ENCODE data around the gene INPP5J.
"Not testable (repeated sequence)": the region's sequence is repeated elsewhere in the genome, so short reads cannot be mapped to it uniquely, and the experiment has no call there.

The INPP5J gene

GRCh38 chr22:31162015-31162765, 39.4 kb downstream of the INPP5J start:
- ChIA-PET CTCF (interaction anchor here (0.6 kb wide), 1 partner anchor 89 kb away, joined by 4 read pairs; no protein-coding TSS in a partner anchor), POLR2A (no interaction called here)
- DNase-seq (ENCODE audit: extremely low spot score), result no peak
- TF ChIP-seq L3MBTL2 (conservative IDR thresholded peaks at IDR 0.05) (no peak), PKNOX1 (IDR thresholded peaks at IDR 0.05) (no peak), NFRKB (IDR thresholded peaks at IDR 0.05) (no peak), BHLHE40 (IDR thresholded peaks at IDR 0.05; ENCODE audit: borderline replicate concordance) (no peak), HDGF (IDR thresholded peaks at IDR 0.05; ENCODE audit: borderline replicate concordance) (no peak), ZNF384 (IDR thresholded peaks at IDR 0.05) (no peak), TARDBP (IDR thresholded peaks at IDR 0.05) (no peak), FOXA1 (IDR thresholded peaks at IDR 0.05) (no peak), FOXM1 (IDR thresholded peaks at IDR 0.05; ENCODE audit: borderline replicate concordance) (no peak)

GRCh38 chr22:31170971-31171370, 48.2 kb downstream of the INPP5J start:
- CTCF ChIA-PET, result no interaction called here
- TF ChIP-seq NFRKB (IDR thresholded peaks at IDR 0.05) (no peak), SUZ12 (IDR thresholded peaks at IDR 0.05) (no peak), BHLHE40 (IDR thresholded peaks at IDR 0.05; ENCODE audit: borderline replicate concordance) (no peak), ZNF384 (IDR thresholded peaks at IDR 0.05) (no peak), ELF4 (IDR thresholded peaks at IDR 0.05) (no peak), L3MBTL2 (conservative IDR thresholded peaks at IDR 0.05) (no peak), CTBP1 (IDR thresholded peaks at IDR 0.05; ENCODE audit: borderline replicate concordance) (no peak), FOXA1 (IDR thresholded peaks at IDR 0.05) (no peak), ARNT (IDR thresholded peaks at IDR 0.05) (no peak), HDGF (IDR thresholded peaks at IDR 0.05; ENCODE audit: borderline replicate concordance) (no peak)
- POLR2A ChIA-PET, result no interaction called here
- no peak for DNase-seq (ENCODE audit: extremely low spot score)

- POLR2A ChIA-PET; DNase-seq (ENCODE audit: extremely low spot score); CTCF ChIA-PET: not testable (repeated sequence)
These were observed 49.0 kb downstream of the INPP5J start for GRCh38 chr22:31171734-31172133.

- TF ChIP-seq CTBP1 (IDR thresholded peaks at IDR 0.05; ENCODE audit: borderline replicate concordance) (no peak), ARNT (IDR thresholded peaks at IDR 0.05) (no peak), FOXA1 (IDR thresholded peaks at IDR 0.05) (no peak), L3MBTL2 (conservative IDR thresholded peaks at IDR 0.05) (no peak), SP1 (IDR thresholded peaks at IDR 0.05) (no peak), NFRKB (IDR thresholded peaks at IDR 0.05) (no peak), FOXK2 (IDR thresholded peaks at IDR 0.05) (no peak), SUZ12 (IDR thresholded peaks at IDR 0.05) (no peak), FOXM1 (IDR thresholded peaks at IDR 0.05; ENCODE audit: borderline replicate concordance) (no peak), BHLHE40 (IDR thresholded peaks at IDR 0.05; ENCODE audit: borderline replicate concordance) (no peak), LEF1 (IDR thresholded peaks at IDR 0.05; ENCODE audit: borderline replicate concordance) (no peak), PKNOX1 (IDR thresholded peaks at IDR 0.05) (no peak), ZNF384 (IDR thresholded peaks at IDR 0.05) (no peak), TARDBP (IDR thresholded peaks at IDR 0.05) (no peak)
- ChIA-PET CTCF (interaction anchor here (0.5 kb wide), 1 partner anchor 64 kb away, joined by 3 read pairs; no protein-coding TSS in a partner anchor), POLR2A (no interaction called here)
- no peak for DNase-seq (ENCODE audit: extremely low spot score)
These were observed 50.8 kb downstream of the INPP5J start for GRCh38 chr22:31173386-31174145.

- no peak for DNase-seq (ENCODE audit: extremely low spot score)
- CTCF ChIA-PET, result no interaction called here
- TF ChIP-seq SP1 (IDR thresholded peaks at IDR 0.05), result no peak
- no peak for TF ChIP-seq NFRKB (IDR thresholded peaks at IDR 0.05)
- no peak for TF ChIP-seq L3MBTL2 (conservative IDR thresholded peaks at IDR 0.05)
- TF ChIP-seq ARNT (IDR thresholded peaks at IDR 0.05), result no peak
- no peak for TF ChIP-seq TARDBP (IDR thresholded peaks at IDR 0.05)
- TF ChIP-seq FOXM1 (IDR thresholded peaks at IDR 0.05; ENCODE audit: borderline replicate concordance), result no peak
- no peak for TF ChIP-seq BHLHE40 (IDR thresholded peaks at IDR 0.05; ENCODE audit: borderline replicate concordance)
- POLR2A ChIA-PET, result no interaction called here
These were observed 54.2 kb downstream of the INPP5J start for GRCh38 chr22:31176923-31177322.

- no peak for DNase-seq (ENCODE audit: extremely low spot score)
- no peak for TF ChIP-seq BHLHE40 (IDR thresholded peaks at IDR 0.05; ENCODE audit: borderline replicate concordance)
- no peak for TF ChIP-seq CTBP1 (IDR thresholded peaks at IDR 0.05; ENCODE audit: borderline replicate concordance)
- no peak for TF ChIP-seq LEF1 (IDR thresholded peaks at IDR 0.05; ENCODE audit: borderline replicate concordance)
- TF ChIP-seq L3MBTL2 (conservative IDR thresholded peaks at IDR 0.05), result no peak
- TF ChIP-seq TARDBP (IDR thresholded peaks at IDR 0.05), result no peak
- no peak for TF ChIP-seq SUZ12 (IDR thresholded peaks at IDR 0.05)
- POLR2A ChIA-PET, result no interaction called here
- CTCF ChIA-PET, result no interaction called here
These were observed 54.8 kb downstream of the INPP5J start for GRCh38 chr22:31177420-31178162.

All from HEK293T (cell line).